ENCODE results near the gene FARP1. TPM values are rescaled to one million over a fixed set of nuclear protein-coding genes. Genes with fewer than 3 reads are reported as not detected.

FARP1 gene
- total RNA-seq, 1 donor from 2014 or later, result 17.7 TPM

- no peak overlapping the region for H3K27ac ChIP-seq
- intact Hi-C loops (cut with DNase I), result no loop called here
These were observed 182.8 kb downstream of the FARP1 start for GRCh38 chr13:98325724-98326123.

DNA sequence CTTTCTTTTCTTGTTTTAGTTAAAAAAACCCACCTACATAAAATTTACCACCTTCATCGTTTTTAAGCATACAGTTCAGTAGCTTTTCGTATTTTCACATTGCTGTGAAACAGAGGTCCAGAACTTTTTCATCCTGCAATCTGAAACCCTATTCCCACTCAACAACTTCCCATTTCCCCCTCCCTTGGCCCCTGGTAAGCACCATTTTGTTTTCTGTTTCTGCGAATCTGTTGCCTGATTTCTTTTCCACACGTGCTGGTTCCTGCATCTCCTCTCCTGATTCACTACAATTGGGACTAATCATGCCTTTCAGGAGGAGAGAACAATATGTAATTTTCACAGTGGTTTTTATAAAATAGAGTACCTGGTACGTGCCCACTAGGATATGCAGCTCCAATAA, 183.4 kb downstream of the FARP1 start:
- Histone ChIP-seq H3K27ac (no peak overlapping the region), H3K4me1 (no peaks in the 10 kb centered on the region), H3K4me3 (no peak overlapping the region), H3K9me3 (no peaks in the 10 kb centered on the region), H3K36me3 (no peaks in the 10 kb centered on the region), H3K27me3 (no peaks in the 10 kb centered on the region)
- DNase-seq (ENCODE audit: extremely low spot score in 2 of 2), result no peak
- TF ChIP-seq, protein P1, sequence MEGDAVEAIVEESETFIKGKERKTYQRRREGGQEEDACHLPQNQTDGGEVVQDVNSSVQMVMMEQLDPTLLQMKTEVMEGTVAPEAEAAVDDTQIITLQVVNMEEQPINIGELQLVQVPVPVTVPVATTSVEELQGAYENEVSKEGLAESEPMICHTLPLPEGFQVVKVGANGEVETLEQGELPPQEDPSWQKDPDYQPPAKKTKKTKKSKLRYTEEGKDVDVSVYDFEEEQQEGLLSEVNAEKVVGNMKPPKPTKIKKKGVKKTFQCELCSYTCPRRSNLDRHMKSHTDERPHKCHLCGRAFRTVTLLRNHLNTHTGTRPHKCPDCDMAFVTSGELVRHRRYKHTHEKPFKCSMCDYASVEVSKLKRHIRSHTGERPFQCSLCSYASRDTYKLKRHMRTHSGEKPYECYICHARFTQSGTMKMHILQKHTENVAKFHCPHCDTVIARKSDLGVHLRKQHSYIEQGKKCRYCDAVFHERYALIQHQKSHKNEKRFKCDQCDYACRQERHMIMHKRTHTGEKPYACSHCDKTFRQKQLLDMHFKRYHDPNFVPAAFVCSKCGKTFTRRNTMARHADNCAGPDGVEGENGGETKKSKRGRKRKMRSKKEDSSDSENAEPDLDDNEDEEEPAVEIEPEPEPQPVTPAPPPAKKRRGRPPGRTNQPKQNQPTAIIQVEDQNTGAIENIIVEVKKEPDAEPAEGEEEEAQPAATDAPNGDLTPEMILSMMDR (IDR thresholded peaks at IDR 0.05), result no peak
- TF ChIP-seq POLR2AphosphoS5 (IDR thresholded peaks at IDR 0.05; ENCODE audit: insufficient read depth in 1 of 2, low read depth in 1 of 2) (no peak), POLR2A (IDR thresholded peaks at IDR 0.05) (no peak)
- intact Hi-C loops (cut with DNase I), result no loop called here

More at GRCh38 chr13:98325724-98326123, 182.8 kb downstream of the FARP1 start:
- TF ChIP-seq POLR2AphosphoS5 (IDR thresholded peaks at IDR 0.05; ENCODE audit: insufficient read depth in 1 of 2, low read depth in 1 of 2), result no peak
- TF ChIP-seq POLR2A (IDR thresholded peaks at IDR 0.05), result no peak
- TF ChIP-seq, protein P1 (IDR thresholded peaks at IDR 0.05), result no peak
- H3K27me3 ChIP-seq, result no peaks in the 10 kb centered on the region
- no peaks in the 10 kb centered on the region for H3K4me1 ChIP-seq
- H3K9me3 ChIP-seq, result no peaks in the 10 kb centered on the region
- no peak overlapping the region for H3K4me3 ChIP-seq
- H3K36me3 ChIP-seq, result no peaks in the 10 kb centered on the region
- DNase-seq (ENCODE audit: extremely low spot score in 2 of 2), result no peak

- H3K9me3 ChIP-seq, result no peaks in the 10 kb centered on the region
- H3K27ac ChIP-seq, result no peak overlapping the region
- no peaks in the 10 kb centered on the region for H3K36me3 ChIP-seq
- no peak for DNase-seq (ENCODE audit: extremely low spot score in 2 of 2)
- H3K4me3 ChIP-seq, result no peak overlapping the region
- intact Hi-C loops (cut with DNase I), result no loop called here
- no peaks in the 10 kb centered on the region for H3K27me3 ChIP-seq
- no peak for TF ChIP-seq POLR2A (IDR thresholded peaks at IDR 0.05)
- H3K4me1 ChIP-seq, result no peaks in the 10 kb centered on the region
These were observed 184.7 kb downstream of the FARP1 start for GRCh38 chr13:98327371-98328270.

DNA sequence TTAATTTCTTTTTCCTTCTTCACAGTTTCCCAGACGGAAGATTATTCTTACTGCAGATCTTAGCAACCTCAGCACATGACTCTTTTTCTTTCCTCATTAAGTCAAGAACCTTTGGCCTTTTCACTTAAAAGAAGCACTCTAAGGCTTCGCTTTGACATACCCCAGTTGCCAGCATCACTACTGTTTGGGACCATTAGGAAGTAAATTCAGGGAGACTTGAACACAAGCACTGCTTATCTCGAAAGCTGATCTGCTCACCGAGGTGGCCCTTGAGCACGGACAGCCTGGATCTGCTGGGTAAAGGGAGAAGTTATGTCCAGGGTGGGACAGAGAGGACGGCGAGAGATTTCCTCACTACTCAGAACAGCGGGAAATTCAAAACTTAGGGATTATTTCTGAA, 185.6 kb downstream of the FARP1 start:
- Histone ChIP-seq H3K27me3 (no peaks in the 10 kb centered on the region), H3K4me1 (no peaks in the 10 kb centered on the region), H3K4me3 (no peak overlapping the region), H3K36me3 (no peaks in the 10 kb centered on the region), H3K27ac (no peak overlapping the region), H3K9me3 (no peaks in the 10 kb centered on the region)
- no peak for DNase-seq (ENCODE audit: extremely low spot score in 2 of 2)
- intact Hi-C loops (cut with DNase I), result no loop called here
- TF ChIP-seq POLR2A (IDR thresholded peaks at IDR 0.05) (no peak), POLR2AphosphoS5 (IDR thresholded peaks at IDR 0.05; ENCODE audit: insufficient read depth in 1 of 2, low read depth in 1 of 2) (no peak)
- TF ChIP-seq, protein P1 (IDR thresholded peaks at IDR 0.05), result no peak

DNA sequence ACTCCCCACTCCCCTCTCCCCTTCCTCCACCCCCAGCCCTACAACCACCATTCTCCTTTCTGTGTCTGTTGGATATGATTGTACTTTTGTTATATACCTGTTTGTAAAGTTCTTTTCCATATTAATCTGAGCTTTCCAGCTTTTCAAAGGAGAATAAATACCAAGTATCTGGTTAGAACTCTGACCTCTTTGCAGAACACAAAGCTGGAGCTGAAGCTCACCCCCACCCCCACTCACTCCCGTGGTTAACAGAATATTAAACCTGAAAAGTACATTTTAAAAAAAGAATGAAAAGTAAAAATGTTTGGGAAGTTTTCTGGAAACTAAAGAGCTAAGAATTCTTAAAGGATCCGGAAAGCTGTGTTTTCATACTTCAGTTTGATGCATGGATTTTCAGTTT, 189.3 kb downstream of the FARP1 start:
- TF ChIP-seq POLR2AphosphoS5 (IDR thresholded peaks at IDR 0.05; ENCODE audit: insufficient read depth in 1 of 2, low read depth in 1 of 2), result no peak
- no peaks in the 10 kb centered on the region for H3K4me1 ChIP-seq
- no peak for DNase-seq (ENCODE audit: extremely low spot score in 2 of 2)
- H3K27ac ChIP-seq, result no peak overlapping the region
- H3K4me3 ChIP-seq, result no peak overlapping the region
- H3K36me3 ChIP-seq, result no peaks in the 10 kb centered on the region
- H3K27me3 ChIP-seq, result no peaks in the 10 kb centered on the region
- H3K9me3 ChIP-seq, result no peaks in the 10 kb centered on the region
- intact Hi-C loops (cut with DNase I), result no loop called here

GRCh38 chr13:98332691-98333090, 189.8 kb downstream of the FARP1 start:
- intact Hi-C loops (cut with DNase I), result no loop called here
- no peak for DNase-seq (ENCODE audit: extremely low spot score in 2 of 2)
- Histone ChIP-seq H3K4me3 (no peak overlapping the region), H3K9me3 (no peaks in the 10 kb centered on the region), H3K27ac (no peak overlapping the region), H3K4me1 (no peaks in the 10 kb centered on the region), H3K36me3 (no peaks in the 10 kb centered on the region), H3K27me3 (no peaks in the 10 kb centered on the region)
- no peak for TF ChIP-seq POLR2AphosphoS5 (IDR thresholded peaks at IDR 0.05; ENCODE audit: insufficient read depth in 1 of 2, low read depth in 1 of 2)
- TF ChIP-seq POLR2A (IDR thresholded peaks at IDR 0.05), result no peak
- TF ChIP-seq, protein P1 (IDR thresholded peaks at IDR 0.05), result no peak
